GM19452 (cell line): ENCODE data around the gene ART1.

Source experiments
- ATAC-seq: cut with Tn5 transposase; IDR thresholded peaks from one replicate; pipeline ENCODE4 v1.9.1; 2021; ENCODE audit not compliant: unreplicated experiment

The ART1 gene

DNA sequence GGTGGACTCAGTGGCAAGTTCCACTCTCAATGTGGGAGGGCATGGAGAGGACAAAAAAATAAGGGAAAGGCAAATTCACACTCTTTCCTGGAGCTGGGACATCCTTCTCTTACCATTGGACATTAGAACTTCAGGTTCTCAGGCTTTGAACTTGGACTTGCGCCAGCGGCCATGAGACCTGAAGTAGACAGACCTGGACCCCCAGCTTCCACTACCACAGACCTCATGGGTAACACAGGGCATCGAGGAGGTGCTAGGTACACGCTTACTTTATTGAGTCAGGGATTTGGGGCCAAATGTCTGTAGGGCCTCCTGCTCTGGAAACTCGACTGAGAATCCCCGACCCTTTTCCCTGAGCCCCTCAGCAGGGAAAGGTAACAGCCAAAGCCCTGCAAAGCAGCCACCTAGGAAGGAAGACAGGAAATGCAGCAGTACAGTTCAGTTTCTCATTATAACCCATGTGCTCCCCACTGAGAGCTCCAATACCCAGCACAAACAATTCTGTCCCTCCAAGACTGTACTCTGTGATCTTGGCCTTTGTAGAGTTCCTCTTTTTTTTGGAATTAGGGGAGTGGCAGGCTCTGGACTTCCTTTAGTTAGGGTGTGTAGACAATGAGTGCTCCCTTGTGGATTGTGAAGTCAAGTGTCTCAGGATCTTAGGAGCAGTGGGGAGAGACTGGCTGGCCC, 20.6 kb downstream of the ART1 start:
- ATAC-seq: no peak

DNA sequence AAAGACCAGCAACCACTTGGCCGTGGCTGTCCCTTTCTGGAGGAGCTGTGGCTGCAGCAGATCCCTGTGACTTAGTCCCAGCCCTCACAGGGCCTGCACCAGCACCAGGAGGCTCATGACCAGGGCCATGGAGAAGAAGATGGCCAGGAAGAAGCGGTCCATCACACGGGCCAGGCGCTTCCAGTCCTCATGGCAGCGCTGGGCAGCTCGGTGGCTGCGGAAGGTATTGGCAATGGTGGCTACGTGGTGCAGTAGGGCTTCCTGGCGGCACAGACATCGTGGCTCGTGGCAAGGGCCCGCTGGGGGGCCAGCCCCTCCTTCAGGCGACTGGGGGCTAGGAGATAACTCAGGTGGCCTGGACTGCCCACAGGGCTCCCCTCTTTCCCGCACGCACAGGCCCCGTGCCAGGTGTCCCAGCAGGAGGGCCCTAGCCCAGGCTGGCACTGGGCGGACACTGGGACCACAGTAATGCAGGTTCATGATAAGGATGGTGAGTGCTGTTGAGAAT, 21.1 kb downstream of the ART1 start:
- no peak for ATAC-seq

DNA sequence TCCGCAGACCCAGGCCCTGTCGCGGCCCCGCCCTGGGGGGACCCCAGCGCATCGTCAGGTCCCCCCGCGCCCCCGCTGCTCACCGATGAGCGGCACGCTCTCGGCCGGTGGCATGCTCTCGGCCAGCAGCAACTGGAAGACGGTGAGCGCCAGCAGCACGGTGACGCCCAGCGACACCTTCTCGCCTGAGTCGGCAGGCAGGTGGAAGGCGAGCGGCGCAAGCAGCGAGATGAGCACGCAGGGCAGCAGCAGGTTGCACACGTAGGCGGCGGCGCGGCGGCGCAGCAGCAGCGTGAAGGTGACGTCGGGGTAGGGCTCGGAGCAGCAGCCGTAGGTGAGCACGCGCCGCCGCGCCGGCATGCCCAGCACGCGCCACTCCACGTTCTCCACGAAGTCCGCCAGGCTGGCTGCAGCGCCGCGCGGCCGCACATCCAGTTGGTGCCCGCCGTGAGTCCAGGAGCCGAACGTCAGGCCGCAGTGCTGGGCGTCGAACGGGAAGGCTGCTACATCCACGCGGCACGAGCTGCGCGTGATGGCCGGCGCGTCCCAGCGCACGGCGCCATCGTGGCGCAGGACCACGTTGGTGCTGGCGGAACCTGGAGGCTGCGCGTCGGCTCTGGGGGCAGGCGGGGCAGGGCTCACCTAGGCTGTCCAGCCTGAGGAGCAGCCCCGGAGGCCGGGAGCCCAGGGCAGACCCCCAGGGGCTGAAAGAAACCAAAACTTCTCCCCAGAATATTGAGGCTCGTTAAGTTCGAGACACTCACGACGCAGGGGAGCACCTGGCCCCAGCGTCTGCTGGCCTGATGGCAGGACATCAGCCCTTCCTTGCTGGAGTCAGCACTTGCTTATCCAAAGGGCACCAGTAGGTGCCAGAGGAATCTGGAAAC, 22.5 kb downstream of the ART1 start:
- ATAC-seq: no peak

DNA sequence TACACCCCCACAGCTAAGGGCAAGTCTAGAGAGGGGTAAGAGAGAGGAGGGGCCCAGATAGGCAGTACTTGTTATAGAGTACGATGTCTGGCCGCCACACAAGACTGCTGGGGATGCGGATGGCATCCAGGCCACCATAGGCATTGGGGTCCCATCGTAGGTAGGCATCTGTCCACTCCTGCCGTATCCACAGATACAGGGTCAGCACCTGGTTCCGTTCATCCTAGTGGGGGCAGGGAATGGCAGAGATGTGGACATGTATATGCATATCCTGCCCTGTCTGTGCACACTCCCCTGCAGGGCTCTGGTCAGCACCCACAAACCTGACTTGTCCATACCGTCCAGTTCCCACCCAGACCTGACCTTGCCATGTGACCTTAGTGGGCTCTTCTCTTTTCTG, 24.2 kb downstream of the ART1 start:
- no peak for ATAC-seq

DNA sequence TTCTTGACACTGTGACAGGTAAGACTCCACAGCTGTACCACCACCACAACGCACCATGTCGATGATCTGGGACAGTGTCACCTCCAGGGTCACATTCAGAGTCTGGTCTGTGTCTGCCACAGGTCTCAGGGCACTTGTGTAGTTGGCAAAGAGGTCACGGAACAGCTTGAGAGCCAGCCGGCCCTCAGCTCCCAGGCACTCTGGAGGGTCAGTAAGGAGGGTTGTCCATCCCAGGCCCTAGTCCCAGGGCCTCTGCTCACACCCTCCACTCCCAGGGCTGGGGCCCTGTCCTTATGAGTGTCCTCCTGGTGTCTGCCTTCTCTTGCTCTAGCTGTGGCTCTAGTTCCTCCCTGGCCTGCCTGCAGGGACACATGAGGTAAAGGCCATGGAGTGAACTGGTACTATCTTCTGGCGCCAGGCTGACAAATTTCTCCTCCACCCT, 24.8 kb downstream of the ART1 start:
- no peak for ATAC-seq

DNA sequence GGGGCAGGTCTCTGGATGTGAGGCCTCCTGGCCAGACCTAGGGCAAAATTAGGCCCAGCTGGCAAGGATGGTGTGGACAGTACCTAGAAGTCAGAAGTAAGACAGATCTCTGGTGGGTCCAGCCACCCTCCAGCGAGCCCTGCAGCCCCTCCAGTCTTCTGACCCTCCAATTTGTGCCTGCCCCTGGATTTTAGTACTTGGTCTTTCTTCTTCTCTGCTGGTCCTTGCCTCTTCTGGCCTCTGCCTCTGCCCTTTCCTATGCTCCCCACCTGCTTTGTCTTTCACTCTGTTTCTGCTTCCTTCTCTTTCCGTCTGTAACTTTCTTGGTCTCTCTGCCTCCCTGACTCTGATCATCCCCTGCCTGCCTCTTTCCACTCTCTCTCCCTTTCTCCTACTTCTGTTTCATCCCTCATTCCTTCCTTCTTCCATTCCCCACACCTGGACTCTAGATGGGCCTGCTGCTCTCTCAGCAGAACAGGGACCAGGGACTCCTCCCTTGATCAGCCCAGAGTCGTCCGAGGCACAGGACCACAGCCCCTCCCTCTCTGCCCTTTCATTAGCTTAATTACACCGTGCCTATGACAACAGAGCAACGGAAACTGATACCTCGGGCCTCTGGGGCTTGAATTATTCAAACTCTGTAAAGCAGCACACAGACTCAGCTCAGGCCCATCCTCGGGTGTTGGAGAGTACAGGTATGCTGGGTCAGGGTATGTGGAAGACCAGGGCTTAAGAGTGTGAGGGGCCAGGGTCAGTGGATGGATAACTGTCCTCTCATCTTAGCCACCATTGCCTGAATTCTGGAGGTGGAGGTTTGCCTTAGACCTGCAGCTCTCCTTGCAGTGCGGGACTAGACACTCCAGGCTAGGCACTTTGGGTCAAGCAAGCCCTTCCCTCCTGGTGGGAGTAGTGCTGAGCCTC, 26.7 kb downstream of the ART1 start, which contains the start of gene CHRNA10:
CHRNA10 (minus strand) TSS at position 51 of the 921 bp plus-strand sequence. CDS start 72 bp downstream, outside the sequence.
- no peak for ATAC-seq

DNA sequence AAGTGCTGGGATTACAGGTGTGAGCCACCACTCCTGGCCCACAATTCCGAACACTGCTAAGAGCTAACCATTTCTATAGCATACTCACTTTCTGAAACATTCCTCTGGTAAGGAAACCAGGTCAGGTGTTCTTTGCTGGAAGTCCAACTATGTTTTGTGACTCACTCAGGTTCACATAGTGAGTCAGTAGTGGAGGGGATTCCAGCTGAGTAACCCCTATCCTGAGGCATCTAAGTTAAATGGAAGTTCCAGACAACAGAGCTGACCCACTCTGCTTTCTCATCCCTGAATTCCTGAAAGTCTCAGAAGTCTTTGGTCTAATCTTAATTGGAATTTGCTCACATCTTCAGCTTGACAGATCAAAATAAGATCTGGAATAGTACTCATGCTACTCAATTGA, 29.3 kb downstream of the ART1 start:
- ATAC-seq: no peak

DNA sequence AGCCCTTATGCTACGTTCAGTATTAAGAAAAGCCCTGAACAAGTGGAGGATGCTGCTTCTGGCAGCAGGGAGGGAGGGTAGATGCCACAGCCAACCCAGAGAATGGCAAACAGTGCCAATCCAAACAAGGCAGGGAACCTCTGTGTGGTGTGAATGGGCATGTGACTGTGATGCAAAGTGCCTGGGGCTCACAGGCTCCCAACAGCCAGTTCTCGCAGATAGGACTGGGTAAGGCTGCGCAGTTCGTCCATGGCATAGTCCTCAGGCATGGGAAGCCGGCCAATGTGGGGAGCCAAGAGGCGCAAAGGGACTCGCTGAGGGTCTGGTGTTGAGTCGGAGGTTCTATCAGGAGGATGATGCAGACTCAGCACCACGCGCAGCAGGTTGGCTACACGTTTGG, 31.0 kb downstream of the ART1 start:
- no peak for ATAC-seq

DNA sequence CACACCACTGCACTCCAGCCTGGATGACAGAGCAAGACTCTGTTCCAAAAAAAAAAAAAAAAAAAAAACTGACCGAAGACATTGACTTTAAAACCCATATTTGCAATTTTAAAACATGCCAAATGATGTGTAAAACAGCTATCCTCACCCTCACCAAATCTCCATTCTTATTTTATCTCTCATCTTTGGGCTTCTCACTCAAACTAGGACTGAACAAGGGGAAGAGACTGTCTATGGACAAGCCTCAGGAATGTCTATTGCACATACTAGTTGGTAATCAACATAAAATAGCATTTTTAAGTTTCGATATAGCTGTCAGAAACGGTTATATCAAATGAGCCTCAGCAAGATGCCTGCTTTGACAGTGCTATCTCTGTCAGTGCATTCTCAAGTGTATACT, 34.1 kb downstream of the ART1 start:
- ATAC-seq: no peak

DNA sequence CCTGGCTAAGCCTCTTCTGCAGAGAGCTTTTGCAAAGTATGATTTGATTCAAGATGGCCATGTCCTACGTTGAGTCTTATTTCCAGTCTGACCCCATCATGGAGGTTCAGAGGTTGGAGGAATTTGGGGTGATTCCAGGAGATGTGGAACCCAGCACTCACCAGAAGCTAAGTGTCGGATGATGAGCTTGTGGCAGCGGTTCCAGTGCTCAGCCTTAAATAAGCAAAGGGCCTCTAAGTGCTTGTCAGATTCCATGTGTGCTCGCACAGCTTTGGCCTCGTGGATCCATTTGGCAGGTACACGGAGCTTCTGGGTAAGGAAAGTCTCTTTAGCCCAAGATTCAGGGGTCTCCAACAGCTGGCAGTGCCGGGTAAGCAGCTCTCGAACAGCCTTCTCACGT, 38.1 kb downstream of the ART1 start:
- ATAC-seq: no peak

DNA sequence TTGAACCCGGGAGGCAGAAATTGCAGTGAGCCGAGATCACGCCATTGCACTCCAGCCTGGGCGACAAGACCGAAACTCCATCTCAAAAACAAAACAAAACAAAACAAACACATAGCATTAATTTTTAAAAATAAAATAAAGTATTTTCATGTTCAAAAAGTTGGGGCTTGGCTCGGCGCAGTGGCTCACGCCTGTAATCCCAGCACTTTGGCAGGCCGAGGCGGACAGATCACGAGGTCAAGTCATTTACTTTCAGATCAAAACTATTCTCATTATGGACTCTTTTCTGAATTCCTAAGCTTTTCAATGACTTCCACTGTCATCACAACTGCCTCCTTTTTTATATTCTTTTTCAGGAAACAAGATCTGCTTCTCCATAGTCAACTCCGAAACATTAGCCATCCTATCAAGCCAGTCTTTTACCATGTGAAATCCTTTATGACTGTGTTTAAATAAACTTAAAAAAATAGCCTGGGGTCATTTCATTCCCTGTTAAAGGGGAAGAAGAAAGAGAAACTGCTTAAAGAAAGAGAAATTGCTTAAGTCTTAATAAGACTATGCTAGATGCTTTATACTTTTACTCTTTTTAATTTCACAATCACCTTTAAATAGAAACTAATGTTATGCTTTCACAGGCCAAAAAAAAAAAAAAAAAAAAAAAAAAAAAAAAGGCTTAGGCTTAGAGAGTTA, 39.3 kb downstream of the ART1 start:
- ATAC-seq: no peak

DNA sequence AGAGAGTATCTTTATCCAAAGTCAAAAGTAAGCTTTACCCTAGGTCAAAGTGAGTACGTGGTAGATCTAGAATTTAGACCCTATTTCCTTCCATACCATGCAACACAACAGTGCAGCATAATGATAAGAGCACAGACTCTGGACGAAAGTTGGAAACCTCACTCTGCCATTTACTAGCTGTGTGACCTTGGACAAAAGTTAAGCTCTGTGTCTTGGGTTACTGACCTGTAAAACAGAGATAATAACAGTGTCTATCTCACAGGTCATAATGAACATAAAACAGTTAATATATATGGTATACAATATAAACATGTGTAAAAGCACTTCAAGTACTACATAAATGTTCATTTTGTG, 39.9 kb downstream of the ART1 start:
- no peak for ATAC-seq

DNA sequence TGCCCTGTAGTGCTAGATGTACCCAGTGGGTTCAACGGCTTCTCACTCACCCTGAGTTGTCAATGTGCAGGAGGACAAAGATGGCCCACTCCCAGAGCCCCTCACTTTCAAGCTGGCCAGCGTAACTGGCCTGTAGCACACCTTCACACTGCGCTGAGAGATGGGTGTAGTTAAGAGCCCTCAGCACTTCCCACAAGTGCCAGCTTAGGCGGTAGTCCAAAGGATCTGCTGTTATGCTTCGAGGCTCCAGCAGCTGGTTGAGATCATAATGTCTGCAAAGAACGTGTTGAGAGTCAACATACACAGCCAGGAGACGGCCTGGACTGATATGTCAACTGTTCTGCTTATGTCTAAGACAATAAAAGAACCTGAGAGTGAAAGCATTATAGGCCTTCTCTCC, 41.0 kb downstream of the ART1 start:
- no peak for ATAC-seq

DNA sequence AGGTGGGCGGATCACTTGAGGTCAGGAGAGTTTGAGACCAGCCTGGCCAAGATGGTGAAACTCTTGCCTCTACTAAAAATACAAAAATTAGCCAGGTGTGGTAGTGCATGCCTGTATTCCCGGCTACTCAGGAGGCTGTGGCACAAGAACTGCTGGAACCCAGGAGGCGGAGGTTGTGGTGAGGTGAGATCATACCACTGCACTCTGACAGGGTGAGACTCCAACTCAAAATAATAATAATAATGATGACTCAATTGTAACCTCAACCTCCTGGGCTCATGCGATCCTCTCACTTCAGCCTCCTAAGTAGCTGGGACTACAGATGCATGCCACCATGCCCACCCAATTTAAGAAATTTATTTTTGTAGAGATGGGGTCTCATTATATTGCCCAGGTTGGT, 41.8 kb downstream of the ART1 start:
- ATAC-seq: no peak

DNA sequence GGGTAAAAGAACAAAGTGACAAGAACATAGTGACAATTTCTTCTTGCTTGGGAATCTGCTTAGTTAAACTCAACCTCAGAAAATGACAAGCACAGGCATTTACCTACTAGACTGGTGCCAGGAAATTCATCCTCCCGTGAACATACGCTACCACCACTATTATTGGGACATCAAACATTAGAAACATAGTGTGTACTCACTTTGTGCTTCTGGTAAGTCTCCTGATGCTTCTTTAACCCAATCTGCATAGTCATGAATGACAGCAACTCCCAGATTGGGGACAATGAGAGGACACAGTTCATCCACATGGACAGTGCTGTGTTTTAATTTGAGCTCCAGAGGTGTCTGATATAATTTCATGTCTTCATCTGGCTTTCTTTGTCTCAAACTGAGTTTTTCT, 55.5 kb downstream of the ART1 start:
- ATAC-seq: no peak

DNA sequence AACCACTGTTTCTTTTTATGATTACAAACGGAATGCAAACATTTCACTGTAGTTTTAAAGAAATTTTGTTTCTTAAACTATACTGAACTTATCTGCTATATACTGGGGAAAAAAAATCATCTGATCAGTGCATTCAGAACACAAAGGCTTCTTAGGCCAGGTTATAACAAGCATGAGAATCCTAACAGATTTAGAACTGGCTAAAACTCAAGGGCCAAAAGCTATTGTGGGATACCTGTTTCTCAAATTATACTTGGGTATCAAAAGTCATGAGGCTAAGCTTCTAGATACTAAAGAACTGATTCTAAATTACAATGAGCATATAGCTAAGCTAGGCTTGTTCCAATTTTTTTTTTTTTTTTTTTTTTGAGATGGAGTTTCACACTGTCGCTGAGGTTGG, 56.0 kb downstream of the ART1 start:
- ATAC-seq: no peak

DNA sequence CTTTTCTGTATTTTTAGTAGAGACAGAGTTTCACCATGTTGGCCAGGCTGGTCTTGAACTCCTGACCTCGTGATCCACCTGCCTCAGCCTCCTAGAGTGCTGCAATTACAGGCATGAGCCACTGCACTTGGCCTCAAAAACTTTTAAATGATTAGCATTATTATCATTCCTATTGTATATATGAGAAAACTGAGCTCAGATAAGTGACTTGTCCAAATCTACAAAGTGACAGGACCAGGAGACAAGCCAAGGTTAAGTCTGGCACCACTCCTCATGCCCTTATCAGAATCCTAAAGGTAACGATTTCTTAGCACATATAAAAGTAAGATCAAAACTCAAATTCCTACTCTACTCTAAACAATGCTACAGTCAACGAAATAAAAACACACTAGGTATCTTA, 58.5 kb downstream of the ART1 start:
- ATAC-seq: no peak

DNA sequence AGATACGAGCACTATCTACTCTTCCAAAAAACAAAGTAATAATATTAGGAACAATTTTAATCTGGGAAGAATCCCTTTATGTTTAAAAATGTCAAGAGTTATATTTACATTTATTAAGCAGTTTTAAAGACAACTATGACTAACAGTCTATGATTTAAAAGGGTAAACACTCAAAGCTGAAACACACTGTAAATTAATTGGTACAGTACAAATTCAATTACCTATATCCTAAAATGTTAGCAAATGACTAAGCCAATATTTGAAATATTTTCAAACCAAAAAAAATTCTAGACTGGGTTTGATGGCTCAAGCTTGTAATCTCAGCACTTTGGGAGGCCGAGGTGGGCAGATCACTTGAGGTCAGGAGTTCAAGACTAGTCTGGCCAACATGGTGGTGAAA, 62.2 kb downstream of the ART1 start:
- ATAC-seq: no peak

DNA sequence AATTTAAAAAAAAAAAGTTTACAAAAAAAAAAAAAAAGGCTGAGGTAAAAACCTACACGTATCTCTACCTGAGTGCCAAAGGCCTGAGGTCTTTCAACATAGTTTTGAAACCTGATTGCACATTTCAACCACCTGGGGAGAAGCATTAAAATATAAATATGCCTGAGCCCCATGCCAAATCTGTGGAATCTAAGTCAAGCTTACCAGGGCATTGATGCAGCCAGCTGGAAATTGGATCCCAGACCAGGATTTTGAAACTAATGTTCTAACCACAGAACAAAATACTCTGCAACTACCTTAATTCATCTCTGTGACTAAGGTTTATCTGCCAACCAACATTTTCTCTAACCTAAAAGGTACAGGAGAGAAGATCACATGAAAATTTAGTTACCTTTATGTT, 65.0 kb downstream of the ART1 start:
- no peak for ATAC-seq

DNA sequence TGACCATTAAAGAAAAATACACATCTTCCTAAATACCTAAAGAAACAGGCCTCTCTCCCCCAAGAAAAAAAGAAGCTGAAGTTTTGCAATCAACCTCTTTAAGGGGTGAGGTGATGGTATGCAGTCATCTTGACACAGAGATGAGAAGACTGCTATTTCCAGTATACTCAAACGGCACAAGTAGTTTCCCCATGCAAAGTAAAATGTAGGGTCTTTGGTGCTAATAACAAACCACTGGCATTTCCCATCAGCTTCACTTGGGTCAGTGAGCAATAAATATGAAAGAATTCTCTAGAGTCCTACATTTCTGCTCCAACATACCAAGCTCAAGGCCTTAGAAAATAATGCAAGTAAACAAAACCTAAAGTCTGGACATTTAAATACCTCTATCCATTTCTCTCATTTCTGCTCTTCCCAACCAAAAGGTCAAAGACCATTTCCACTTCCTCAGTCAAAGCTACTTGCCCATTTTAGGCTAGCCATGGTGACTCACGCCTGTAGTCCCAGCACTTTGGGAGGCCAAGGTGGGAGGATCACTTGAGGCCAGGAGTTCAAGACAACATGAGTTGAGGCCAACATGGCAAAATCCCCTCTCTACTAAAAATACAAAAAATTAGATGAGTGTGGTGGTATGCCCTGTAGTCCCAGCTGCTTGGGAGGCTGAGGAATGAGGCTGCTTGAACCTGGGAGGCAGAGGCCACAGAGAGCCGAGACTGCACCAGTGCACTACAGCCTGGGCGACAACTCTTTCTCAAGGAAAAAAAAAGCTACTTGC, 65.7 kb downstream of the ART1 start:
- no peak for ATAC-seq
